HG03565 (cell line): Measurements from ENCODE around the gene DHH.

Experiments
- ATAC-seq: cut with Tn5 transposase; IDR thresholded peaks from one replicate; pipeline ENCODE4 v1.9.1; 2021; ENCODE audit warnings: mild to moderate bottlenecking, moderate library complexity; ENCODE audit not compliant: unreplicated experiment

The DHH gene

GRCh38 chr12:49051777-49052438, 42.7 kb downstream of the DHH start:
- no peak for ATAC-seq

GRCh38 chr12:49051373-49051764, 43.2 kb downstream of the DHH start:
- no peak for ATAC-seq

GRCh38 chr12:49050507-49051372, 43.9 kb downstream of the DHH start:
- ATAC-seq = no peak

GRCh38 chr12:49049566-49050224, 44.9 kb downstream of the DHH start:
- ATAC-seq = no peak

GRCh38 chr12:49048953-49049352, 45.6 kb downstream of the DHH start:
- no peak for ATAC-seq

GRCh38 chr12:49046129-49046895, 48.3 kb downstream of the DHH start:
- ATAC-seq = no peak

GRCh38 chr12:49044660-49045059, 49.9 kb downstream of the DHH start:
- ATAC-seq = no peak

- ATAC-seq = no peak
These were observed 50.7 kb downstream of the DHH start for GRCh38 chr12:49043856-49044258.

- no peak for ATAC-seq
These were observed 51.4 kb downstream of the DHH start for GRCh38 chr12:49043241-49043640.

GRCh38 chr12:49041881-49042484, 52.6 kb downstream of the DHH start:
- no peak for ATAC-seq

- no peak for ATAC-seq
These were observed 53.3 kb downstream of the DHH start for GRCh38 chr12:49041036-49041880.

- ATAC-seq = no peak
These were observed 54.2 kb downstream of the DHH start for GRCh38 chr12:49040364-49040855.

- no peak for ATAC-seq
These were observed 54.9 kb downstream of the DHH start for GRCh38 chr12:49039421-49040363.

- ATAC-seq = no peak
These were observed 56.2 kb downstream of the DHH start for GRCh38 chr12:49038291-49038955.

GRCh38 chr12:49037947-49038237, 56.7 kb downstream of the DHH start:
- no peak for ATAC-seq

- ATAC-seq = no peak
These were observed 57.3 kb downstream of the DHH start for GRCh38 chr12:49037111-49037946.
